GM13976 (cell line): Measurements from ENCODE around the gene RBMS1.

Source experiments
- DNase-seq: peaks from one replicate; pipeline ENCODE4 v3.0.0; 2012; ENCODE audit warnings: low spot score
- in situ Hi-C: fragments of 300-500 bp; cut with MboI; formaldehyde crosslinking; loops from one replicate; pipeline ENCODE4 v1.12.0; 2022; ENCODE audit warnings: low sequenced_read_pairs, mixed read lengths, inconsistent platforms; ENCODE audit not compliant: unreplicated experiment
- TF ChIP-seq, protein P1 (sequence below): IDR thresholded peaks from 2 replicates; pipeline ENCODE4 v1.5.1; 2012; ENCODE audit warnings: borderline replicate concordance, mild to moderate bottlenecking; ENCODE audit not compliant: insufficient read depth; ENCODE audit errors: extremely low read depth, missing control alignments, control extremely low read depth

Gene RBMS1

DNA sequence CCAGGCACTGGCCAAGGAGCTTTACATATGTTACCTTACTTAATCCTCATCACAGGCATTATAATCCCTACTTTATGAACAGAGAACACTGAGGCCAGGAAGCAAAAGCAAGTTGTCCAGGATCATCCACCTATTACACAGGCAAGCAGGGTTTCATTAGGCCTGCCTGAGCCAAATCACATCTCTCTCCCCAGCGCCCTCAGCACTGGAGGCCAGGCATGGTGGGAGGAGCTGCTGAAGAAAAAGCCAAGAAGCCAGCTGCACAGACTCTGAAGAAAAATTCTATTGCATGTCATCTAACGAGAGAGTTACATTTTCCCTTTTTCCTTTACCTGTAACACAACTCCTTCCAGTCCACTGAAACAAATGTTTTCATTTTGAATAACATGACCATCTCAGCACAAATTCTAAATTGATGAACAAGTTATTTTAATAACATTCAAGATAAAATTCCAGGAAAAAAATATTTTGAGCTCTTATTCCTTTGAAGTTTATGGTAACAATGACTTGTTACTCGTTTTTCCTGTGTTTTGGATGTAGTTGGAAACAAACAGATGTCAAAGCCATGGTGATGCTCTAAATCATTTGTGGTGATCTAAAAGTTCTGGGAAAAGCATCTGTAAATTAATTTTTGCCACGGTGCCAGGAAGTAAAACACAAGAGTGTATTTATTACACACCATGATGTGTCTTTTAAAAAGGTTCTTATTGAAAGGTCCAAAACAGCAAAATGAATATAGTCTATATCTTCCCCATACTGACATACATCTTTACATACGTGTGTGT, 154.5 kb downstream of the RBMS1 start:
- in situ Hi-C loops: loop anchor here (25.0 kb wide), 1 partner anchor 623 kb away; no protein-coding TSS in a partner anchor
- DNase-seq: no peak
- TF ChIP-seq, protein P1, sequence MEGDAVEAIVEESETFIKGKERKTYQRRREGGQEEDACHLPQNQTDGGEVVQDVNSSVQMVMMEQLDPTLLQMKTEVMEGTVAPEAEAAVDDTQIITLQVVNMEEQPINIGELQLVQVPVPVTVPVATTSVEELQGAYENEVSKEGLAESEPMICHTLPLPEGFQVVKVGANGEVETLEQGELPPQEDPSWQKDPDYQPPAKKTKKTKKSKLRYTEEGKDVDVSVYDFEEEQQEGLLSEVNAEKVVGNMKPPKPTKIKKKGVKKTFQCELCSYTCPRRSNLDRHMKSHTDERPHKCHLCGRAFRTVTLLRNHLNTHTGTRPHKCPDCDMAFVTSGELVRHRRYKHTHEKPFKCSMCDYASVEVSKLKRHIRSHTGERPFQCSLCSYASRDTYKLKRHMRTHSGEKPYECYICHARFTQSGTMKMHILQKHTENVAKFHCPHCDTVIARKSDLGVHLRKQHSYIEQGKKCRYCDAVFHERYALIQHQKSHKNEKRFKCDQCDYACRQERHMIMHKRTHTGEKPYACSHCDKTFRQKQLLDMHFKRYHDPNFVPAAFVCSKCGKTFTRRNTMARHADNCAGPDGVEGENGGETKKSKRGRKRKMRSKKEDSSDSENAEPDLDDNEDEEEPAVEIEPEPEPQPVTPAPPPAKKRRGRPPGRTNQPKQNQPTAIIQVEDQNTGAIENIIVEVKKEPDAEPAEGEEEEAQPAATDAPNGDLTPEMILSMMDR: no peak

DNA sequence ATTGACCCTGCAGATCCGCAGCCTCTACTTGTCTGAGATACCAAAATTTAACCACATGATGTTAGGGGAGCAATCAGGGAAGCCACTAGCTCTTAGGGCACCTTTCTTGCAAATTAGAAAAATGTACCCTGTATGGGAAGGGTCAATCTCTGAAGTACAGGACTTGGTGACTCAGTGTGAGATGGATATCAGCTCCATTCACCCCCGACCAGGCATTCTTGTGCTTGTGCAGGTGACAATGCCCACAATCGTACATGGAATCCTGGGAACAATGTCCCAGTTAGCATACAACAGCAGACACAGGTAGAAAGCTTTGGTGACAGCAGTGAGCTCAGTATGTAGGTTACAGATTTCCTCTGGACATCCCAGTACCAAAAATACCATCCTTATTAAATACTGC, 155.9 kb downstream of the RBMS1 start:
- in situ Hi-C loops: loop anchor here (25.0 kb wide), 1 partner anchor 625 kb away; no protein-coding TSS in a partner anchor
- TF ChIP-seq, protein P1: no peak
- DNase-seq: no peak

GRCh38 chr2:160336635-160337034, 157.0 kb downstream of the RBMS1 start:
- TF ChIP-seq, protein P1: no peak
- no peak for DNase-seq
- in situ Hi-C loops: loop anchor here (25.0 kb wide), 1 partner anchor 626 kb away; no protein-coding TSS in a partner anchor

DNA sequence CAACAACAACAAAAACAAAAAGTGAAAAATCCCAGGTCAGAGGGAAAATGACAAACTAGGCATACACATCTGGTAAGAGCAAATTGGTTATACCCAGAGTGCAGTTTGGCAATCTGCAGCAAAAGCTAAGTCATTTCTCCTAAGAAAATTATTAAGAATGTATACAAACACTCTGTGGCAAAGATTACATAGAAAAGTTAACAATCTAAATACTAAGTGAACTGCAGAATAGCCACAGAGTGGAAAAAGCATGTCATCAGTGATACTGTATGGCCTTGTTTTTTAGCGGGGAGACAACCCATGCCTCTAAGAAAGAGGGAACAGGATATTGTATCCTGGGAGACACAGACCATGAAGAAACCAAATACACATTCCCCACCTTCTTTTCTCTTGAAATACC, 157.5 kb downstream of the RBMS1 start:
- DNase-seq: no peak
- in situ Hi-C loops: loop anchor here (25.0 kb wide), 1 partner anchor 626 kb away; no protein-coding TSS in a partner anchor
- TF ChIP-seq, protein P1: no peak

DNA sequence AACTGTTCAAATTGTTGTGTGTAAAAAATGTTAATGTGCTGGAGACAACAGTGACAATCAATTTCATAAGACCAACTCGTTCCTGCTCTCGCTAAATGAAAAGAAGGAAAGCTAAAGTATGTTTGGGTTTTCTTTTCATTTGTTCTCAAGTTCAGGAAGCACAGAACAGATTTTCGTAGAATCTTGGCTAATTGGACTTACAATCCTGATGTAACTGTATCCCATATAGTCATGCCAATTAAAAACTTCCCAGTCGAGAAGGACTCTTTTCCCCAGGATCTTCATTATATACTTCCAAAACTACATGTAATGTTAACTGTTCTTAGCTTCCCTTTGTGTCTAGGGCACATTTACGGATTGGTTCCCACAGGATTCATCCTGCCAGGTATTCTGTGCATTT, 158.2 kb downstream of the RBMS1 start:
- TF ChIP-seq, protein P1: no peak
- in situ Hi-C loops: loop anchor here (25.0 kb wide), 1 partner anchor 627 kb away; no protein-coding TSS in a partner anchor
- DNase-seq: no peak

DNA sequence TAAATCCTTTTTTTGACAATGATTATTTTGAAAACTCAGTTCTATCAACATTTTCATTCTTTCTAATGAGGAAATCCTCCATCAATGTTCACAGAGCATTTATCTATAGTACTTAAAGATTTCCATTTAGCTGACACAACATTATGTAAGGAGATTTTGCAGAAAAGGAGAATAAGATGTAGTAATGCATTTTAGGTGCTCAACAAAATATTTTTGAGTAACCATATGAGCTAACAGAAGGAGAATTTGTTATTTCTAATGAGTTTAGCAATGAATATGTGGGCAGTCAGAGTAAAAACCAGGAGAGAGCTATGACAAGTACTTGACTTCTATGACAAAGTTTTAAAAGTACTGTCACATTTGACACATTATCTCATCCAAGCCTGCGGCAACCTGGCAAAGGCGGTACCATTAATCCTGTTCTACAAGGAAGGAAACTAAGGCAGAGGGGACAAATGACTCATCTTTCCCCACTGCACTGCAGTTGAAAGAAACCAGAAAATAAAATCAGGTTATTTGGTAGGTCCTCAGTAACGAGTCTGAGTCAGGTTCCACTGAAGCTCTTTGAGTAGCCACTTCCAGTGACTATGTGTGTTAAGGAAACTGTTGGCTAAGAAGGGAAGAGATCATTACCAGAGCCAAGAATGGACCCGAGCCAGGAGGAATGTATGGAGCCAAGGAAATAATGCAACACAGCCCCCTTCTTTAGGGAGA, 159.4 kb downstream of the RBMS1 start:
- in situ Hi-C loops: loop anchor here (25.0 kb wide), 1 partner anchor 628 kb away; no protein-coding TSS in a partner anchor
- DNase-seq: no peak
- TF ChIP-seq, protein P1: no peak
